H1 (cell line): ENCODE results near the gene TMEM258.

ENCODE experiments used
- CTCF ChIP-seq, 3 experiments: IDR thresholded peaks; 1 replicate in 2 of 3; 2 replicates in 1 of 3; pipeline versions ENCODE4 v1.5.1 to v1.6.1; 2011; ENCODE audit warnings: low read length in 3 of 3, mild to moderate bottlenecking in 3 of 3, inconsistent platforms in 2 of 3, low read depth in 1 of 3, moderate library complexity in 1 of 3; ENCODE audit not compliant: insufficient read depth in 1 of 3; ENCODE audit errors: control extremely low read depth in 1 of 3
- EGR1 ChIP-seq: IDR thresholded peaks from 2 replicates; pipeline ENCODE4 v1.6.1; 2011; ENCODE audit warnings: low read depth, low read length, borderline replicate concordance
- EP300 ChIP-seq, 2 experiments: IDR thresholded peaks; 1 replicate in 1 of 2; 2 replicates in 1 of 2; pipeline ENCODE4 v1.6.1; 2011 to 2012; ENCODE audit warnings: low read depth in 2 of 2, low read length in 2 of 2, mild to moderate bottlenecking in 2 of 2, borderline replicate concordance in 1 of 2, inconsistent platforms in 1 of 2, moderate library complexity in 1 of 2
- EZH2 ChIP-seq: fragments of 200-600 bp; sonication (generic); IDR thresholded peaks from 2 replicates; pipeline ENCODE4 v1.7.1; 2012; ENCODE audit warnings: low read depth, mild to moderate bottlenecking, moderate library complexity, low read length, inconsistent platforms; ENCODE audit not compliant: severe bottlenecking
- JUN ChIP-seq: IDR thresholded peaks from 2 replicates; pipeline ENCODE4 v1.6.1; 2011; ENCODE audit warnings: low read depth, mild to moderate bottlenecking, improper control_type of control experiment, low read length
- JUND ChIP-seq: IDR thresholded peaks from 2 replicates; pipeline ENCODE4 v1.6.1; 2011; ENCODE audit warnings: mild to moderate bottlenecking, improper control_type of control experiment, low read length
- KDM1A ChIP-seq: fragments of 200-600, 300-600 bp; sonication (generic); IDR thresholded peaks from 2 replicates; pipeline ENCODE4 v1.7.1; 2016; ENCODE audit warnings: mild to moderate bottlenecking, low read length, borderline replicate concordance
- POLR2A ChIP-seq, 2 experiments: IDR thresholded peaks; 1 replicate in 1 of 2; 2 replicates in 1 of 2; pipeline ENCODE4 v1.6.1; 2011; ENCODE audit warnings: low read depth in 2 of 2, low read length in 2 of 2, mild to moderate bottlenecking in 2 of 2; ENCODE audit errors: control extremely low read depth in 1 of 2
- RFX5 ChIP-seq: IDR thresholded peaks from 2 replicates; pipeline ENCODE4 v1.6.1; 2011; ENCODE audit warnings: low read depth, low read length, improper control_type of control experiment, borderline replicate concordance
- RXRA ChIP-seq: IDR thresholded peaks from 2 replicates; pipeline ENCODE4 v1.6.1; 2011; ENCODE audit warnings: low read depth, mild to moderate bottlenecking, low read length, moderate library complexity; ENCODE audit not compliant: insufficient read depth
- SIX5 ChIP-seq: IDR thresholded peaks from 2 replicates; pipeline ENCODE4 v1.6.1; 2011; ENCODE audit warnings: mild to moderate bottlenecking, low read depth, low read length
- TCF12 ChIP-seq: IDR thresholded peaks from 2 replicates; pipeline ENCODE4 v1.6.1; 2011; ENCODE audit warnings: low read depth, mild to moderate bottlenecking, low read length

- TF ChIP-seq RFX5 (no peak), CTCF (IDR thresholded peaks at IDR 0.05; ENCODE audit: control extremely low read depth in 1 of 3, insufficient read depth in 1 of 3, low read depth in 1 of 3, low read length in 3 of 3) (peak in 2 of 3 experiments; percentile 35 to 47; a peak in 3 of 4 replicates), EZH2 (no peak), POLR2A (IDR thresholded peaks at IDR 0.05; ENCODE audit: control extremely low read depth in 1 of 2, low read depth in 2 of 2, low read length in 2 of 2) (peak; percentile 18 to 43), JUN (no peak), EGR1 (no peak), JUND (no peak), KDM1A (no peak), SIX5 (no peak), EP300 (IDR thresholded peaks at IDR 0.05; ENCODE audit: borderline replicate concordance in 1 of 2, low read depth in 2 of 2, low read length in 2 of 2) (no peak), TCF12 (no peak), RXRA (no peak)
These were observed 36.4 kb upstream of the TMEM258 start for GRCh38 chr11:61828629-61829407.
